HG02981 (cell line): Measurements from ENCODE around the gene PNLIPRP1.

Experiments
- ATAC-seq: cut with Tn5 transposase; IDR thresholded peaks from one replicate; pipeline ENCODE4 v1.9.1; 2021; ENCODE audit warnings: mild to moderate bottlenecking, moderate library complexity; ENCODE audit not compliant: unreplicated experiment

PNLIPRP1 gene

DNA sequence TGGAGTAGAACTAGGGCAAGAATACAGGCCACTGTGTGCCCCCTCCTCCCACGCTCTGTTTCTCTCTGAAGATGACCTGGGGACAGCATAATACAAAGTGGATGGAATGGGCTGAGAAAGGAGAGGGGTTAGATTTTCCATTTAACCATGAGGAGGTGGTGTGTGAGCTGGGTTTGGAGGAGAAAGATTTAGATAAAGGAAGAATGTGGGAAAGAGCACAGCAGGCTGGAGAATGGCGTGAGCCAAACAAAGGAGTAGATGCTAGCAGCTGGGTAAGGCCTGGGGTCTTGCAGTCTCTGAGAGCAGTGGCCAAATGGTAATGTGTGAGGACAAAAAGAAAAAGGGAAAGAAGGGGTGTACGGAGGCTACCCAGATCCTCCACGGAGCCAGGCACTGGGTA is 38.6 kb downstream of the PNLIPRP1 start:
- no peak for ATAC-seq

DNA sequence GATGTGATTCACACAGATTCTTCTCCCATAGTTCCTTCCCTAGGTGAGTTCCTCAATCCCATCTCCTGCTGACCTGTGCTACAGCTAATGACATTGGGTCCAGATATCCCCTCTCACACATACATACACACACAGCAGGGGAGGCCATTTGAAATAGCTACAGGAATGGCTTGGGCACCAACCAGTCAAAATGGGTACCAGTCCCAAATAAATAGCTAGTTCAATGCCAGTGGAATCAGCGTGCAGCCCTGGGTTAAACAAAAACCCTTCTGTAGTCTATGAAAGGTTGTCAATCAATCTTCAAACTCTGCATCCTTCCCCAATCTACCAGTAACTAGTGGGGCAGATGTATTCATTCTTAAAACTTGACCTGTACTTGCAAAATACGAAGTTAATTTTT is 39.3 kb downstream of the PNLIPRP1 start:
- ATAC-seq: no peak

DNA sequence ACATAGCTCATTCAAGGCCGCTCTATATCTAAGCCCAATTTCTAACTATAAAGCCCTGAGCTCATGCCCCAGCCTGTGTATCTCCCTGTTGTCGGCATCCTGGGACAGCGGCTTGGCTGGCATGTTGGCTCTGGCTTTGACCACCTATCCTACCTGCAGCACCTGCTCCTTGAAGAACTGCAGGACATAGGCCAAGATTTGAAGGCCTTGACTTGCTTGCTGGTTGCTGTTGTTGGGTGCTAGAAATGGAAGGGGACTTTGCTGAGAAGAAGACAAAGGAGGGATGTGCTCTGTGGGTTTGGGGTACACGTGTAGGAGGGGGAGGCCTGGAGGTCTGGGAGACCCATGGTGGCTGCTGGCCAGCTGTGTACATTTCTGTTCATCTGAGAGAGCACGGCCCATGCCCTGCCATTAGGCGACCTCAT is 41.1 kb downstream of the PNLIPRP1 start:
- no peak for ATAC-seq

DNA sequence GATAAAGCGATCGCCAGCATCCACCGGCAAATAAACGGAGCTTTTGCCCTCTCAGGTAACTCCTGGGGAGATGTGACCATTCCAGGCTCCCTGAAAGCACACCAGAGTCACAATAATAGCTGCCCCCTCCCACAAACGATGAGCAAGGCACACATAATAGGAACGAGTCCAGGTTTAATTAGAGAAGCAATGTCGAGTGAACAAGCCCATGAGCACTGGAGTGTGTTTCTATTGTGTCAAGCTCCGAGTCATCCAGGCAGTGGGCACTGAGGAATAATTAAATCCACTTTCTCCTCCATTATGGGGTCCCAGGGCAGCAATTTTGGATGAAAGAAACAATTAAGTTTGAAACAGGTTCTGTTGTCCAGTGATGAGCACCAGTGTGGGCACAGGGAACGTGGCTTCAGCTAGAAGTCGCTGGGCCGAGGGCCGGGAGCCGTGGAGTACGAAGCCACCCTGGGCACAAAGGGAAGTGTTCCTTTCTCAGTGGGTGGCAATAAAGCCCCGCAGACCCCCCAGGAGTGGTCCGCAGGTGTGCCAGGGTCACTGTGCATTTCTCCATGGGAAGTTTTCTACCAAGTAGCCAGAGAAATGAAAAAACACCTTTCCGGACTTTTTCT is 41.9 kb downstream of the PNLIPRP1 start:
- no peak for ATAC-seq

DNA sequence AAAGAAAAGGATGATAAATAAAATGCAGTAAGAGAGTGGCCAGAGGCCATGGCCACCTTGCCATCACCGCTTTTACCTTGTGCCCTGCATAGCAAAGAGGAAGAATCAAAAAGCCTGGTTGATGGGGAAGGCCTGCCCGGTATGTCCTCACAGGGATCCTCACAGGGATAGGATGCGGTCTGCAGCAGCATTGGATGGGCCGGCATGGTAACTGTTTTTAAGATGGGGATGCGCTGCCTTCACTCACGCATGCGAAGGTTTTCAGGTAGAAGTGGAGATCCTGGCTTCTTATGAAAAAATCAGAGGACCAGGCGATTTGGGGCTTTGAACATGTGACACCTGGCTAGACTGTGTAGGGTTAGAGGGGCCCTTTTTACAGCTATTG is 42.4 kb downstream of the PNLIPRP1 start:
- ATAC-seq: no peak

DNA sequence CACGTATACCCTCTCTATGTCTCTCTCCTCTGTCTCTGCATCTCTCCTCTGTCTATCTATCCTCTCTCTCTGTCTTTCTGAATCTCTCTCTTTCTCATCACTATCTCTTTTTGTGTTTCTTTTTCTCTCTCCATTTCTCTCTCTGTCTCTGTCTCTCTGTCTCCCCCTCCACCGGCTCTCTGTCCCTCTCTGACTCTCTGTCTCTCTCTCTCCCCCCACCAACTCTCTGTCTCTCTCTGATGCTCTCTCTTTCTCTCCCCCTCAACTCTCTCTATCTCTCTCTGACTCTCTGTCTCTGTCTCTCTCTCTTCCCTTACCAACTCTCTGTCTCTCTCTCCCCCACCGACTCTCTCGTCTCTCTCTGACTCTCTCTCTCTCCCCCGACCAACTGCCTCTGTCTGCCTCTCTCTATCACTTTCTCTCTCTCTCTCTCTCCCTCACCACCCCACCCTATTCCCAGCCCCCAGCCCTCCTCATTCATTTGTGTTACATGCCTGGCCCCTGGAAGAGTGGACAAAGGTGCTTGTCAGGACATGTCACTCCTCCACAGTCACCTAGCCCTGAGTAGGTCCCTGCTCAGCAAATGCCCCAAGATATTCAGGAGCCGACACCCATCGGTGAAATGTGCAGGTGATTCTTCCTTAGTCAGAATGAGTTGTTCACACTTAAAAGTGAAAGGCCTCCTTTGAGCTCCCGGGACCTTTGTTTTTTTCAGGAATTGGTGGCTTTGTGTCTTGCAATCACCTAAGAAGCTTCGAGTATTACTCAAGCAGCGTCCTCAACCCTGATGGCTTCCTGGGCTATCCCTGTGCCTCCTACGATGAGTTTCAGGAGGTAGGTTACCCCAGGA is 43.6 kb downstream of the PNLIPRP1 start:
- ATAC-seq: no peak

DNA sequence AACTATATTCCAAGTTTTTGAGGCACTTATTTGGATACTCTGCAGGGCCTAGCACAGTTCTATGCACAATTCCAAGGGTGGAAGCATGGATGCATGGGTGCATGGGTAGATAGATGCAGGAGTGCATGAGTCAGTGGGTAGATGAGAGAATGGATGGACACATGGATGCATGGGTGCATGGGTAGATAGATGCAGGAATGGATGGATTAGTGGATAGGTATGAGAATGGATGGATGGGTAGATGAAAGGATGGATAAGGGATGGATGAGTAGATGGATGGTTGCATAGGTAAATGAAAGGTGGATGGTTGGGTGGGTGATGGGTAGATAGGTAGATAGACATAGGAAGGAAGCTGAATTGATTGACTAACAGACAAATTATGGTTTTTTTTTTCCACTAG is 45.6 kb downstream of the PNLIPRP1 start:
- no peak for ATAC-seq

DNA sequence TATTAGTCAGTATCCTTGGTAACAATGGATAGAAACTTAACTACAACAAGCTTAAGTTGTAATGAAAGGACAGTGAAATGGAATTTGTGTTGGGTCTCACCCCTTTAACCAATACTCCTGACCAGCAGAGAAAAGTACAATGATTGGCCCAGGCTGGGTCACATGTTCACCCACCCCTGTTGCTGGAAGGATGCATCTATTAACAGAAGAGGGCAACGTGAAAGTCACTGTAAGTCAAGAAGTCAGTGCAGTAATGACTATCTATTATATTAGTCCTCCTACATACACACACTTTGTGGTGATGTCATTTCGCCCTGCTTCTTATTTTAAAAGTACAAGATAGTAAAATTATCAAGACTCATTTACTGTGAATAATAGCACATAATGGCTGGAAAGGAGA is 46.2 kb downstream of the PNLIPRP1 start:
- no peak for ATAC-seq

DNA sequence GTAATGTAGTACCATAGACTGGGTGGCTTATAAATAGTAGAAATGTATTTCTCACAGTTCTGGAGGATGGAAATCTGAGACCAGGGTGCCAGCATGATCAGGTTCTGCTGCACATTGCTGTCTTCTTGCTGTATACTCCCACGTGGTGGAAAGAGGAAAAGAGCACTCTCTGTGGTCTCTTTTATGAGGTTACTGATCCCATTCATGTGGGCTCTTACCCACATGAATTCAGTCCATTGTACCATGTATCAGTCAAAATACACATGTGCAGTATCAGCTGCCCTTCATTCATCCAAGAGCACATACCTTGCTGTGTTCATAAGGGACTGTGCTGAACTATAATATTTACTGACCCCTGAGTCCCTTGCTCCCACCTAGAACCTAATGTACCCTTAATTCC is 47.1 kb downstream of the PNLIPRP1 start:
- ATAC-seq: no peak

DNA sequence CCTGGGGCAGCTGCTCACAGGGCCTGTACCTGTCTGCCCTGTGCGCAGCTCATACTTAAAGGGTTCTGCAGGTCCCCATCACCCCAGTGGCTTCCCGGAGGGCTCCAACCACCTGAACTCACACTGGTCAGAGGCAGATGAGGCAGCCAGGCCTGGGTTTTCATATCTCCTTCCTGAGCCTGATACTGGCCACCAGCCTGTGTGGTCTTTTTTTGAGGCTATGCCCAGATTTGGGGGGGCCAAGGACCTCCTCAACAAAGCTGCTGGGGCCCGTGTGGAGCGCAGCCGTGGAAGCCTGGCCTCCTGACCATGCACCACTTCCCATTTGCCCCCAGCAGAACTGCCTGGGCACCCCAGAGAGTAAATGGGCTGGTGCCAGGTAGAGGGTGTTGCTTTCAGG is 55.7 kb downstream of the PNLIPRP1 start:
- no peak for ATAC-seq

DNA sequence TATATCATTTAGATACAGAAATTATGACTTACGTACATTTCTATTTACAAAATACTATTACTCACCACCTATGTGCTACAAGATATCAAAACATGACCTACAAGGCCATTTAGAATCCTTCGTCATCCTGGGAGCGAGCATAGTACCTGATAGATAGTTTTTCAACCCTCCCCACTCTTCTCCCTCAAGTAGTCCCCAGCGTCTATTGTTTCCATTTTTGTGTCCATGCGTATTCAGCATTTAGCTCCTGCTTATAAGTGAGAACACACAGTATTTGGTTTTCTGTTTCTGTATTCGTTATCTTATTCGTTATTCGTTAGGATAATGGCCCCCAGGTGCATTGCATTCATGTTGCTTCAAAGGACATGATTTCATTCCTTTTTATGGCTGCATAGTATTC is 58.1 kb downstream of the PNLIPRP1 start:
- ATAC-seq: no peak

DNA sequence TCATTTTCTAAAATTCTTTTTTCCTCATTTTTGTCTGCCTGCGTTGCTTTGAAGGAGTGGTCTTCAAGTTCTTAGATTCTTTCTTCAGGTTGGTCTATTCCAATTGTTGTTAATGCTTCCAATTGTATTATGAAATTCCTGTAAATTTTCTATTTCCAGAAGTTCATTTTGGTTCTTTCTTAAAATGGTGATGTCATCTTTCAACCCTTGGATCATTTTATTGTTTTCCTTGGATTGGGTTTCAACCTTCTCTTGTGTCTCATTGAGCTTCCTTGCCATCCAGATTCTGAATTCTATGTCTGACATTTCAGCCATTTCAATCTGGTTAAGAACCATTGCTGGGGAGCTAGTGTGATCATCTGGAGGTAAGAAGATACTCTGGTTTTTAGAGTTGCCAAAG is 63.1 kb downstream of the PNLIPRP1 start:
- no peak for ATAC-seq

DNA sequence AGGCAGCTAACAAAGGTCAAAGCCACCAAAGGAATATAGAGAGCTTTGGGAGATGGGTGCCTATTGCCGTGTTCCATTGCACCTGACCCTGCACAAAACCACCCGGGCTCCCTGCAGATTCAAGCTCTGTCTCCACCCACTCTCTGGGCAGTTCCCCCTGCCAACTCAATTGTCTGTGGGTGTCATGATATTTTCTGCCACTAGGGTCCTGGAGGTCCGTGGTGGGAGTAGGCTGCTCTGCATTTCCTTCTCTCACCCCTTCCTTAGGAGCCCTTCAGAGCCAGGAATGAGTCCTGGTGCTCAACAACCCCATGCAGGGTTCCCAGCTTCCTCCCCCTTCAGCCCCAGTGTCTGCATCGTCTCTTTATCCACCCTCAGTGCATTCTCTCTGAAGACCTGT is 64.1 kb downstream of the PNLIPRP1 start:
- ATAC-seq: no peak

DNA sequence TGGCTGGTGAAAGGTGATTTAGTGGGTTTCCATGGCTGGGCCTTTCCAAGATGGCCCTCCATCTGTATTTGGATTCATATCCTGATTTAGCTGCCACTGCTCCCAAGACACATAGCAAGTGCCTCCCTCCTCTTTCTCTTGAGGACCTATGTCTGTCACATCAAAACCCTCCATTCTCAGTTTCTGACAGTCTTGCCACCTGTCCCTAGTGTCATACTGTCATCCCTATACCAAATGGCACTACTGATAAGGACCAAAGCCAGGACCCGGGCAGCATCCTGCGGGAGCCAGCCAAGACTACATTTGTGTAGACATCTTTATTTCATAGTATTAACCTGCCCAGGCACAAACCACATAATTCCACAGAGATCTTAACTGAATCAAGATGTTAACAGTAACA is 64.8 kb downstream of the PNLIPRP1 start:
- no peak for ATAC-seq

DNA sequence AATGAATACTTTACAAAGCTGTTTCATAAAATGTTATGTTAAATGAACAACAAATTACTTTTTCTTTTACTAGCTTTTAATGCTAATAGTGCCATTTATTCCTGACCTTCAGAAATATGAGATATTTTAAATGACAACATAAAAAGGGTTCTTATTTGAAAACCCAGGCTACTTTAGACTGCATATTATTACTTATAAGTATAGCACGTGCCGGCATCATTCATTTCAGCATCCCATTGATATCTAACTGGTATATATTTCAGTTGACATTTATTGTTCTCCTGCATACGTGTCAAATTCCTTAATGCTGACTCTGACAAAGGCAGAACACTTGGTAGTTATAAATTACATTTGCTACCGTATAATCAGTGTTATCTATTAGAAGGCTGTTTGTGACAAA is 65.3 kb downstream of the PNLIPRP1 start:
- ATAC-seq: no peak

DNA sequence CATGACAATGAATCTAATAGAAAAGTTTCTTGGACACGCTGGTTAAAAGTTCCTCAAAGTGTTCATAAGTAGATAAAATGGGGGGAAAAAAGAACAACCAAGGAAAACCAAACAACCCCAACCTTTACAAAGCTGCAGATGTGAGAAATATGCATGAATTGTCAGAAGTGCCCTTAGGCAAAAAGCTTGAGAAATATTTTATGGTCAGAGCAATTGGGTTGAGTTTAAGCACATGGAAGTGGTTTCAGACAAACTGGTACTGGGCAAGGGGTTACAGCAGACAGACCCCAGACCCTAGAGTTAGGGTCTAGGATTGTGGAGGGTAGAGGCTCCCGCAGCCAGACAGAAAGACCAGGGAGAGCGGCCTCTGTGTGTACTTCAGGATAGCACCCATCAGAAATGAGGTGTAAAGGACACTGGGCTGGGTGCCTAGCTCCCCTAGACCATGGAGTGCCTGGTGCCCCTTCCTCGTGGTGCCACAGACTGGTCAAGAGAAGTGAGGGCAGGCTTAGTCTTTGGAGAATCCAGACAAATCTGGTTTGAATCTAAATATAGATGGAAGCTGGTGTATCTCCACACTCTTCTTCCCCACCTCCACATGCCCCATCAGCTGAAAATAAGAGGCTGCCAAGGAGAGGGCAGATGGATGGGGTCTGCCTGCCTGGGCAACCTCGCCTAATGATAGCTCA is 67.2 kb downstream of the PNLIPRP1 start:
- no peak for ATAC-seq
